Fibroblast of mammary gland (primary cell): ENCODE measurements around the gene METTL1.
"Not testable (repeated sequence)": the region's sequence is repeated elsewhere in the genome, so short reads cannot be mapped to it uniquely, and the experiment has no call there.

Source experiments
- DNase-seq: peaks from one replicate; pipeline ENCODE4 v3.0.0-alpha.2; 2010; ENCODE audit warnings: low read depth
- H3K4me3 ChIP-seq: 2 replicates; pipeline ENCODE4 v1.5.1; 2011; ENCODE audit warnings: low read depth, mild to moderate bottlenecking, low read length, moderate library complexity; ENCODE audit not compliant: control insufficient read depth
- CTCF ChIP-seq: conservative IDR thresholded peaks from 2 replicates; pipeline ENCODE4 v1.5.1; 2011; ENCODE audit warnings: low read depth, low read length, inconsistent platforms; ENCODE audit not compliant: control insufficient read depth, insufficient read depth

METTL1 gene

GRCh38 chr12:57724003-57724935, 47.6 kb downstream of the METTL1 start:
- no peak for TF ChIP-seq CTCF
- no peak for DNase-seq
- no peak overlapping the region for H3K4me3 ChIP-seq

GRCh38 chr12:57723630-57723962, 48.3 kb downstream of the METTL1 start:
- TF ChIP-seq CTCF: no peak
- no peak for DNase-seq
- H3K4me3 ChIP-seq: no peak overlapping the region

- no peak for DNase-seq
- no peak overlapping the region for H3K4me3 ChIP-seq
- TF ChIP-seq CTCF: no peak
These were observed 48.9 kb downstream of the METTL1 start for GRCh38 chr12:57722716-57723629.

- DNase-seq, H3K4me3 ChIP-seq: not testable (repeated sequence)
These were observed 49.9 kb downstream of the METTL1 start for GRCh38 chr12:57721846-57722608.

GRCh38 chr12:57720606-57721595, 51.0 kb downstream of the METTL1 start:
- TF ChIP-seq CTCF: no peak
- DNase-seq: no peak
- H3K4me3 ChIP-seq: no peak overlapping the region

GRCh38 chr12:57719777-57720605, 51.9 kb downstream of the METTL1 start:
- no peak for DNase-seq
- no peak for TF ChIP-seq CTCF
- no peak overlapping the region for H3K4me3 ChIP-seq
